Lower leg skin (tissue), 3 donors: ENCODE results near the gene IGFN1.

Experiments used
- CTCF ChIP-seq, 3 donors: fragments of 450-650 bp; IDR thresholded peaks; one replicate each; pipeline ENCODE4 v1.5.1; 2016; ENCODE audit warnings: antibody characterized with exemption in 3 of 3, mild to moderate bottlenecking in 3 of 3, moderate library complexity in 2 of 3
- POLR2A ChIP-seq, 2 donors: fragments of 450-650 bp; IDR thresholded peaks; one replicate each; pipeline ENCODE4 v1.6.1; 2016 to 2017; ENCODE audit warnings: antibody characterized with exemption in 2 of 2, mild to moderate bottlenecking in 1 of 2, moderate library complexity in 1 of 2

- TF ChIP-seq CTCF (IDR thresholded peaks at IDR 0.05) (no peak), POLR2A (IDR thresholded peaks at IDR 0.05) (no peak)
Measured at GRCh38 chr1:201191653-201192260, 1.1 kb downstream of the IGFN1 start.
